Activated CD8-positive, alpha-beta memory T cell treated with anti-CD3 and anti-CD28 coated beads, Interleukin-2, amount 50 U/mL, for 4 hours (primary cell): ENCODE data around the gene VPS41.

Experiments used
- DNase-seq: peaks from one replicate; pipeline ENCODE4 v3.0.0-alpha.2; 2020

Gene VPS41

DNA sequence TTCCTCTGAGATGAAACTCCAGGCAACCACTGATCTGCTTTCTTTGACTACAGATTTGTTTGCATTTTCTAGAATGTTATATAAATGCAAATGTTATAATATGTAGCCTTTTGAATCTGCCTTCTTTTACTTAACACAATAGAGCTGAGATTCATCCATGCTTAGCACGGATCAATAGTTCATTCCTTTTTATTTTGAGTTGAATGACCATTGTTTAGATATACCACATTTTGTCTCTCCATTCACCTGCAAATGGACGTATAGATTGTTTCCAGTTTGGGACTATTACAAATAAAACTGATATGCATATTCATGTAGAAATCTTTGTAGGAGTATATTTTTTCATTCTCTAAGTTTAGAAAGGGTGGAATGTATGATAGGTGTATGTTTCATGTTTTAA is 57.7 kb downstream of the VPS41 start:
- no peak for DNase-seq

GRCh38 chr7:38846280-38846679 is 62.7 kb downstream of the VPS41 start:
- DNase-seq = no peak

GRCh38 chr7:38844952-38845563 is 63.9 kb downstream of the VPS41 start:
- no peak for DNase-seq

GRCh38 chr7:38842746-38843145 is 66.2 kb downstream of the VPS41 start:
- no peak for DNase-seq

DNA sequence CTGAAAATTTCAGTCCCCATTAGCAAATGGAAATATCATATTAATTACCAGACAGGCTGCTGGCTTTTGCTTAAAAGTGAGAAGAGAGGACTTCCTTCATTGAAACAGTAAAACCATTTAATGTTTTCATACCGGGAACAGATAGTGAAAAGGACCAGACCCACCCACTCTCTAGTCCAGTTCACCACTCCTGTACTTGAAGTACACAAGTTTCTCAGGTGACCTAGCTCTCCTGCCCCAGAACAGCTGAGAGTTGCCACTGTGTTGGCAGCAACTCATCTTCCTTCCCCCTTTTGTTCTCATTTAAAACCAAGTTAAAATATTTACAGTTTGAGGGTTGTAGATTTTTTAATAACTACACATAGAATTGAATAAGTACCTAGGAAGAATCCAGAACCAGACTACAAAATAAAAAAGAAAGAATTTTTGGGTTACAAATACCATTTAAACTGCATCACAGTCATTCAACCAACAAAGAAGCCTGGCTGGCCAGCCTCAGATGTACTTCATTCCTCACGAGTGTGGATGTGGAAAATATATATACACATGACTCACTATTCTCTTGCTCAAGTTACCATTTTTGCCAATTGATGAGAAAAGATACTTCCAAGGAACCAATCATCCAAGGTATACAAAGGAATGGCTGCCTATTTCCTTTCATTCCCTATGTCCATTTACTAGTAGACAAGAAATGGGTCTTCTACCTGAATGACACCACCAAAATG is 68.1 kb downstream of the VPS41 start:
- no peak for DNase-seq

DNA sequence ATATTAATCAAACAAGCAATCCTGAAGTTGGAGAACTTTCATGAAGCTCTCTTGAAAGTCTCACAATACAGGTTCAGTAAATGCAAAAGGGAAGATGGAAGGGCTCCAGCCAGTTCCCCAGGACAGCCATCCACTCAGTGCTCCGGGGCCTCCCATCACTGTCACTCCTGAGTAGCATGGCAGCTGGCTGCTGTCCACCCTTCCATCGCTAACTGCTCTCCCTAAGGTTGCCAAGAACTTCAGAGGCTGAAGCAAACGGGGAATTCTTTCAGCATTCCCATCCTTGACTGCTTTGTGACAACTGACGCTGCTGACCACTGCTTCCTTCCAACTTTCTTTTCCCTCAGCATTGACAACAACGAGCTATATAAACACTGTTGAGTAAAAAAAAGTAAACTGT is 69.1 kb downstream of the VPS41 start:
- no peak for DNase-seq

DNA sequence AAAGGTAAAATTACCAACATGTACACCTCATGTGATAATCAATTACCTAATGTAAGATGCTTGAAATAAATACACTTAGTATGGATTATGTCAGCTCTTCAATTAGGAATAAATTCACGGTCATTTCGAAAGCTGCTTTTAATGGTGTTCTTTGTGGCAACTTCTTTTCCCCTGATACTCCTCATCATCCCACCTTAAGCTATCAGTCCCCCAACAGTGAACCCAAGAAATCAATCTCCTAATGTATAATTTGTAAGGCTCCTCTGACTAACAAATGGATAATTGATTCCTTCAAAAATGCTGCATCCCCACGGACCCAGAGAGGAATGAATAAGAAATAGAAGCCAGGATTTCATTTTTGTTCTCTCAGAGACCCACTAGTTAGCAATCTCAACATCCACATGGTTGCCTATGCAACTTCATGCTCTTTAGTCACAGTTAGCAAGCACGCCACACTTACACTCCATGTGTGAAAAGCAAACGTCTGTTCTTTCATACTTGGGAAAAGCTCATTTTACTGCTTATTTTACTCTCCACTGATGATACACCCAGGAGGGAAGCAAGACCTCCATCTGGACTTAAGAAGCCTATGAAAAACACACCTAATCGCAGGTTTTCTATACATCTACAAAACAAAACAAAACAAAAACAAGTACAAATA is 70.1 kb downstream of the VPS41 start:
- no peak for DNase-seq

GRCh38 chr7:38834357-38834756 is 74.6 kb downstream of the VPS41 start:
- no peak for DNase-seq

DNA sequence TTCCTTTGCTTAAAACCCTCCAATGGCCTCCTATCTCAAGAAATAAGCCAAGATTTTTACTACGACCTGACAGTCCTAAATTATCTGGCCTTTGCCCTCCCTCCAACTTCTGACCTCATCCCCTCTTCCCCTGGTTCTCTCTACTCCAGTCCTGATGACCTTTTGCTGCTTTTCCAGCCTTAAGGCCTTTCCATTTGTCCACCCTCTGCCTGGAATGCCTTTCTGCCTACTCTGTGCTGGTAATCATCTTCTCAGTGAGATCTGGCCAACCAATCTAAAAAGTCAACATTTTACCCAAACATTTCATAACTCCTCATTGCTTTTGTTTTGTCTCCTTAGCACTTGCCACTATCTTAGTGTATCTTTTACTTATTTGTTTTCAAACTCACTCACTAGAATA is 75.7 kb downstream of the VPS41 start:
- DNase-seq = no peak

GRCh38 chr7:38831259-38831996 is 77.6 kb downstream of the VPS41 start:
- DNase-seq = no peak

- DNase-seq = no peak
These were observed 78.2 kb downstream of the VPS41 start for GRCh38 chr7:38830826-38831225.

DNA sequence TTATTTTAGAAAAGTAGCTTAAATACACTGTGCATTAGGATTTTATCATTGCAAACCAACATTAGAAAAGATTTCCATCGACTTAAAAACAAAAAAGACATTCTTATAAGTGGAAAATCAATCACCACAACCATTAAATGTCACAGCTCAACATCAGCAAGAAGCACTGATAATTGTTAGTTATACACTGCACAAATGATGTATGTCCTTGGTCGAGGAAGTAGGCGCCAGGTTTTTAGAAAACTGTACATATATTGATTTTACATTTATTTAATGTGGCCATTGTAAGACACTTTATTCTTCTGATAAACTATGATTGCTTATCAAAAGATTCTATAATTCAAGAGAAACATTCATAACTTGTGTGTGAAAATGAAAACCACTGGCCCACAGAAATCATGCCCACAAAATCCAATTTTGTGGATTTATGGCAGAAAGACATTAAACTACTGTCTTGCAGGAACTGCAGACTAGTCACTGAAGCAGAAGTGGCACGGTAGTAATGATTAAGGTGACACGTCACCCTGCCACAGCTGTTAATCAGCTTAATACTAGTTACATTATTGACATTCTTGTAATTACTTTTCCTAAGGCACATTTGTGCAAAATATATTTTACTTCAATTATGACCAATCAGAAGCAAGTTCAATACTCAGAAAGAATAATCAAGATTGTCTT is 79.4 kb downstream of the VPS41 start:
- DNase-seq = no peak

GRCh38 chr7:38828026-38828425 is 81.0 kb downstream of the VPS41 start:
- no peak for DNase-seq

DNA sequence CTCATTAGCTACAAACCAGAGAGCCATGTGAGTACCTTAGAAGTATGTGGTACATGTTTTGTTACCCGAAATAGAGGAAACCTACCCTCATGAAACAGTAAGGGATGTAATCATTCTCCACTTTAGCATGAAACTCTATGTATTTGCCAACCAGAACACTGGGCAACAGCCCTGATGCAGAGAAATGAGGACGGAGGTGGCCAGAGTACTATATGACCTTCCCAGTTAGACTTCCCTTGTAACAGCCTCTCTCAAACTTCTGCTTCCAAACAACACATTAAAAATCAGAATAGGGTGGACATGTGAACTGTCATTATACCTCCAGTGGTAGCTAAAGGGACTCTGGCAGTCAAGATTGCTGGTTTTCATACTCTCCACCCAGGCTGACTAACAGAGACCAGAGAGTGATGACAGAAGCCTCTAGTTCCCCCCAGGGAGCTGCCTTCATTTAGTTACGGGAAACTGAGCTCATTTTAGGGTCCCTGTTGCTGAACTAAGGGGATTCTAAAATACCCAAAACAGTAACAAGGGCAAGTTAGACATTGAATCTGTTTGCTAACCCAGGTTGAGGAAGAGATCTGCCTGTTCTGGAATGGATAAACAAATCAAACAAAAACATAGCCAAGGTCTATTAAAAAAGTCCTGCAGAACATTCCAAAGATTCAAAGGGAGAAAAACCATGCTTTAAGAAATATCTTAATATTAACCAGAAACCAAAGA is 83.1 kb downstream of the VPS41 start:
- DNase-seq = no peak

DNA sequence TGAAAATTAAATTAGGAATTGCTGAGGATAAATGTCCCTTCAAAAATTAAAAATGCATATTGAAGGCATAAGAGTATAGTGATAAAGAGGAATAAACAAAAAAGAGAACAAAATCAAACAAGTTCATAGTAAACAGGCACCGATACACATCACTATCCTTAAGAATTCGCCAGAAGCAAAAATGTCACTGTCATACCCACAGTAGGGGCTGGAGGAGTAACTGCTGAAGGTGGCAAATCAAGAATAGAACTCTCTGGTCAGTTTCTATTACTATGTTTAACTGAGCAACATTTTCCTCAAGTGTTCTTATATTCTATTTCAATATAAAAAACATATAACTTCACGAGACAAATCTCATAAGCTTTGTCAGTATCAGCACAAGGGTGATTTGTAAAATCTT is 84.0 kb downstream of the VPS41 start:
- DNase-seq = no peak

DNA sequence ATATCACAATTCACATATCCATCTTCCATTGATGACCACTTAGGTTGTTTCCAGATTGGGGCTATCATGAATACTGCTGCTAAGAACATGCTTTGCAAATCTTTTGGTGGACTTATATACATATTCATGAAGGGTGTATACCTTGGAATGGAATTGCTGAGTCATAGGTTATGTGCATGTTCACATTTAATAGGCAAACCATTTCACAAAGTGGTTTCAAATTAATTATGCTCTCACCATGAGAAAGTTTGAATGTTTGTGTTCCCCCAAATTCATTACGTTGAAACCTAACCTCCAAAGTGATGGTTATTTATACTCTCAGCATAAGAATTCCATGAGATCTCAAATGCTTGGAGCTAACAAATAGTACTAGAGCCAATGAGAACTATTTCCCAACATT is 86.4 kb downstream of the VPS41 start:
- no peak for DNase-seq

GRCh38 chr7:38820571-38820970 is 88.4 kb downstream of the VPS41 start:
- DNase-seq = no peak

- DNase-seq = no peak
These were observed 89.5 kb downstream of the VPS41 start for GRCh38 chr7:38819463-38819862.

DNA sequence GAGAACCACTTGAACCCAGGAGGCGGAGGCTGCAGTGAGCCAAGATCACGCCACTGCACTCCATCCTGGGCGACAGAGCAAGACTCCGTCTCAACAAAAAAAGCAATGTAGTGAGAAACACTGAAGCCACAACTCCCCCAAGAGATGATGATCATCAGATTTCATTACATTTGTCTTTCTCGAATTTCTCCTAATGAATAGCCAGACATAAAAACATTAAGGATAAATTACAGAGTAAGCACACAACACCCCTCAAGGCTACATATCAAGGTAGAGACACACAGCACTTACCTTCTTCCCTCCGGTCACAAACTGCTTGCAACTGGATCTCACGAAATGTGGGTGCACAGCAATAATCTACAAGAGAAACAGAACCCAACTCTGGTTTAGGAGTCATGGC is 91.5 kb downstream of the VPS41 start:
- DNase-seq = no peak

DNA sequence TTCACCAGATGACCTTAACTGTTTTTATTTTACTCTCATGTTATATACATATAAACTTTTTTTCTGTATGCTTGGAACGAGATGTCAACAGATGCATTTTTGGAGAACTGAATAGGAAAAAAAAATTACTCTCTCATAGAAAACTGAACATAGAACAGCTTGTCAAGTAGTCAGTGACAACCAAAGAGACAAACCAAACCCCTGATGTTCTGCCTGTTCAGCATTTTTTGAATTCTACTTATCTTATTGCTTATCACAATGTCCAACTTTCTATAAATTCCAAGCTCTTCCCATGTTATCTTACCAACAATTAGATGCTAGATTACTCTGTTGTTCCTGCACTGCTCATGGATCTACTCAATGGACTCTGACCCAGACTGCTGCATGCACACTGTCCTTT is 95.2 kb downstream of the VPS41 start:
- no peak for DNase-seq

DNA sequence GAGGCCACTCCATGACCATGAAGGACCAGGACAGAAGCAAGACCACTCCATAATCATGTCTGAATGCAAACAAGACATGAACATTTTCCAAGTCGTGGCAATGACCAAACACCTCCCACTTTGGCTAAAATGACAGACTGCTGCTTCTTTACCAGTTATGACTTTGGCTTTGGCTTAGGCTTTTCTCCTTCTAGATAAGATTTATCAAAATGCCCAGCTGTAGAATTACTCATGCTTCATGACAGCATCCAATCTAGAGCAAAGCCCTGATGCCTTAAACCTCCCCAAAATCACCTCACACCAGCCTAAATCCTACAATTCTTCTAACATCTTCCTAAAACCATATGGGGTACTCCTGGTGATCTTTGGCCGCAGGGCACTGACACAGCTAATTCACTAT is 102.1 kb downstream of the VPS41 start:
- no peak for DNase-seq

- DNase-seq = no peak
These were observed 107.2 kb downstream of the VPS41 start for GRCh38 chr7:38801786-38802185.
